B cell (primary cell): ENCODE data around the gene DAB2IP. TPM values are rescaled to one million over a fixed set of nuclear protein-coding genes. Genes with fewer than 3 reads are reported as not detected.

ENCODE experiments used
- ATAC-seq: fragments of 200-7000 bp; cut with Tn5 transposase; one replicate; pipeline ENCODE4 v1.10.0; 2021; ENCODE audit warnings: low read depth, mild to moderate bottlenecking, moderate number of reproducible peaks, moderate library complexity
- CTCF ChIA-PET: fragments of 350-600 bp; sonication (Branson Sonifier 250); formaldehyde crosslinking; loops from one replicate; lab custom pipeline; 2021; ENCODE audit warnings: antibody characterized with exemption, inconsistent platforms; lab: Charles Lee
- POLR2A ChIA-PET: fragments of 350-600 bp; sonication (Branson Sonifier 250); formaldehyde crosslinking; loops from one replicate; lab custom pipeline; 2021; ENCODE audit warnings: antibody characterized with exemption; lab: Charles Lee
- DNase-seq: peaks from one replicate; pipeline ENCODE4 v3.0.0; 2013
- H2AFZ ChIP-seq: 2 replicates; pipeline ENCODE4 v1.6.1; 2012; ENCODE audit warnings: mild to moderate bottlenecking, low read depth, low read length; ENCODE audit not compliant: insufficient read depth, poor library complexity, severe bottlenecking
- H3K27ac ChIP-seq, 2 donors: 1 replicate in 1 of 2; 2 replicates in 1 of 2; pipeline ENCODE4 v1.5.1; 2012 to 2013; ENCODE audit warnings: low read length in 2 of 2, mild to moderate bottlenecking in 2 of 2, moderate library complexity in 1 of 2
- H3K27me3 ChIP-seq, 4 experiments: fragments of 200-600 bp in 1 of 4; sonication (generic) in 1 of 4; replicated peaks in 1 of 4; 1 replicate in 2 of 4; 2 replicates in 2 of 4; pipeline versions ENCODE4 v1.6.1 to v1.7.0; 2013 to 2016; ENCODE audit warnings: low read length in 3 of 4, mild to moderate bottlenecking in 2 of 4, mixed read lengths in 1 of 4, moderate library complexity in 1 of 4; ENCODE audit not compliant: insufficient read depth in 4 of 4, control insufficient read depth in 3 of 4; ENCODE audit errors: control extremely low read depth in 1 of 4
- H3K36me3 ChIP-seq, 2 experiments: replicated peaks in 1 of 2; 1 replicate in 1 of 2; 2 replicates in 1 of 2; pipeline versions ENCODE4 v1.6.1 to v1.7.1; 2013; ENCODE audit warnings: low read length in 1 of 2; ENCODE audit not compliant: insufficient read depth in 2 of 2, control insufficient read depth in 1 of 2; ENCODE audit errors: control extremely low read depth in 1 of 2, extremely low read depth in 1 of 2
- H3K4me1 ChIP-seq, 2 donors: fragments of 200-600 bp in 1 of 2; sonication (generic) in 1 of 2; 1 replicate in 1 of 2; 2 replicates in 1 of 2; pipeline versions ENCODE4 v1.5.1 to v1.6.1; 2013 to 2017; ENCODE audit warnings: low read length in 2 of 2; ENCODE audit not compliant: control insufficient read depth in 2 of 2, insufficient read depth in 2 of 2
- H3K4me2 ChIP-seq: replicated peaks from 2 replicates; pipeline ENCODE3; 2012; ENCODE audit warnings: mild to moderate bottlenecking, low read depth, low read length; ENCODE audit not compliant: poor library complexity, severe bottlenecking
- H3K4me3 ChIP-seq, 5 experiments: fragments of 200-600 bp in 1 of 5; sonication (generic) in 1 of 5; 1 replicate in 3 of 5; 2 replicates in 2 of 5; pipeline versions ENCODE4 v1.5.1 to v1.7.0; 2011 to 2016; ENCODE audit warnings: low read length in 4 of 5, mild to moderate bottlenecking in 4 of 5, low read depth in 2 of 5, control low read depth in 1 of 5, moderate library complexity in 1 of 5; ENCODE audit not compliant: insufficient read depth in 1 of 5; ENCODE audit errors: control extremely low read depth in 1 of 5, extremely low read depth in 1 of 5
- H3K79me2 ChIP-seq: fragments of 200-600 bp; sonication (generic); one replicate; pipeline ENCODE4 v1.6.0; 2016; ENCODE audit warnings: low read length; ENCODE audit not compliant: control insufficient read depth, insufficient read depth
- H3K9ac ChIP-seq: fragments of 200-600 bp; sonication (generic); 2 replicates; pipeline ENCODE4 v1.6.1; 2017; ENCODE audit warnings: mild to moderate bottlenecking, low read length, moderate library complexity
- H3K9me3 ChIP-seq, 3 donors: one replicate each; pipeline versions ENCODE4 v1.6.1 to v1.7.1; 2013; ENCODE audit warnings: low read length in 2 of 3; ENCODE audit not compliant: control insufficient read depth in 2 of 3, insufficient read depth in 1 of 3; ENCODE audit errors: control extremely low read depth in 1 of 3
- H4K20me1 ChIP-seq: 2 replicates; pipeline ENCODE4 v1.6.0; 2012; ENCODE audit warnings: mild to moderate bottlenecking, low read length; ENCODE audit not compliant: insufficient read depth, control insufficient read depth, poor library complexity, severe bottlenecking
- H3K27ac Mint-ChIP-seq: one replicate; pipeline ENCODE4 v1.8.0; 2021; ENCODE audit warnings: mixed read lengths
- H3K27me3 Mint-ChIP-seq: one replicate; pipeline ENCODE4 v1.8.0; 2021; ENCODE audit warnings: mixed read lengths
- H3K4me1 Mint-ChIP-seq: one replicate; pipeline ENCODE4 v1.8.0; 2021; ENCODE audit warnings: mixed read lengths
- H3K4me3 Mint-ChIP-seq: one replicate; pipeline ENCODE4 v1.8.0; 2021; ENCODE audit warnings: mixed read lengths
- H3K9me3 Mint-ChIP-seq: one replicate; pipeline ENCODE4 v1.8.0; 2022; ENCODE audit warnings: mixed read lengths; ENCODE audit not compliant: insufficient read depth
- CTCF ChIP-seq: fragments of 200-600 bp; IDR thresholded peaks from one replicate; pipeline ENCODE4 v1.8.0; 2022; ENCODE audit warnings: antibody characterized with exemption, mild to moderate bottlenecking
- EZH2 ChIP-seq: IDR thresholded peaks from 2 replicates; pipeline ENCODE4 v1.6.1; 2012; ENCODE audit warnings: borderline replicate concordance, low read depth, mild to moderate bottlenecking, moderate library complexity, low read length; ENCODE audit not compliant: insufficient read depth, poor library complexity, severe bottlenecking
- WGBS: methylation state at CpG from one replicate; pipeline ENCODE4 v1.1.5; 2013; ENCODE audit warnings: missing lambda C conversion rate; ENCODE audit not compliant: insufficient coverage; 5-methylcytosine and 5-hydroxymethylcytosine counted together
- intact Hi-C: fragments of 100-400 bp; cut with micrococcal nuclease; formaldehyde crosslinking; loops from one replicate; pipeline ENCODE4 v1.10.0; 2022
- polyA plus RNA-seq: library from polyadenylated mRNA; depleted of rRNA; stranded (reverse); fragments of >200 nt; gene quantifications from 2 replicates; pipeline ENCODE4 v1.2.3, GENCODE V29; 2012
- total RNA-seq, 2 donors: library from RNA; stranded (reverse); fragments of 120-200 nt in 1 of 2; gene quantifications; 1 replicate in 1 of 2; 2 replicates in 1 of 2; pipeline versions ENCODE4 v1.2.3 to v1.2.4, GENCODE V29; 2013 to 2022

DAB2IP gene
- total and polyA plus RNA-seq, 2 donors (not counting 1 experiment from before 2014, with no cell fraction given), result 1.1 to 3.9 TPM

DNA sequence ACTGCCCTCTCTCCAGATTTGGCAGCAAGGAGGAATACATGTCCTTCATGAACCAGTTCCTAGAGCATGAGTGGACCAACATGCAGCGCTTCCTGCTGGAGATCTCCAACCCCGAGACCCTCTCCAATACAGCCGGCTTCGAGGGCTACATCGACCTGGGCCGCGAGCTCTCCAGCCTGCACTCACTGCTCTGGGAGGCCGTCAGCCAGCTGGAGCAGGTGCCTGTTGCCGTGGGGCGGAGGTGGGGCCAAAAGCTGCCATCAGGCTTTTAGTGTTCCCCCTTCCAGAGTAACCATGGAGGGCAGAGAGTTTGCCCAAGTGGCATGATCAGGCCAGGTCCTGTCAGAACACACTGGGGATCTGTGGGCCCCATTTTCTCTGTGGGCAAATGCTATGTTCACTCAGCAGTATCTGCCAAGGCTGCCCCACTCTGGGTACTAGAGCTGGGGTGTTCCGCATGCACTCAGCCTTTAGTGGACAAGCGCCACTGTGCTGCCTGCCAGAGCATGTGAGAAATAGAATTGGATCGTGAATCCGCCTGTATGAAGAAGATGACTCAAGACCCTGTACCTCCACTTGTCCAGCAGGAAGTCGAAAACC lies 117.1 kb downstream of the DAB2IP start:
- 93% methylated on average over 15 of the region's 15 CpGs for WGBS
- Histone ChIP-seq H3K27ac (no peak overlapping the region), H3K9me3 (no peaks in the 10 kb centered on the region), H3K4me3 (no peak overlapping the region), H3K4me2 (no peak overlapping the region), H3K27me3 (no peaks in the 10 kb centered on the region), H3K36me3 (no peaks in the 10 kb centered on the region), H3K79me2 (no peaks in the 10 kb centered on the region), H2AFZ (no peak overlapping the region), H3K9ac (no peak overlapping the region), H3K4me1 (no peaks in the 10 kb centered on the region), H4K20me1 (no peaks in the 10 kb centered on the region)
- TF ChIP-seq EZH2, result no peak
- TF ChIP-seq CTCF, result no peak
- H3K27me3 Mint-ChIP-seq, result no peaks in the 10 kb centered on the region
- peaks cover 3% of the 10 kb centered on the region for H3K4me1 Mint-ChIP-seq
- H3K4me3 Mint-ChIP-seq, result no peak overlapping the region
- CTCF ChIA-PET, result no interaction called here
- H3K9me3 Mint-ChIP-seq, result no peaks in the 10 kb centered on the region
- ATAC-seq, result no peak
- intact Hi-C loops, result no loop called here
- POLR2A ChIA-PET, result no interaction called here
- DNase-seq, result no peak
- no peak overlapping the region for H3K27ac Mint-ChIP-seq

DNA sequence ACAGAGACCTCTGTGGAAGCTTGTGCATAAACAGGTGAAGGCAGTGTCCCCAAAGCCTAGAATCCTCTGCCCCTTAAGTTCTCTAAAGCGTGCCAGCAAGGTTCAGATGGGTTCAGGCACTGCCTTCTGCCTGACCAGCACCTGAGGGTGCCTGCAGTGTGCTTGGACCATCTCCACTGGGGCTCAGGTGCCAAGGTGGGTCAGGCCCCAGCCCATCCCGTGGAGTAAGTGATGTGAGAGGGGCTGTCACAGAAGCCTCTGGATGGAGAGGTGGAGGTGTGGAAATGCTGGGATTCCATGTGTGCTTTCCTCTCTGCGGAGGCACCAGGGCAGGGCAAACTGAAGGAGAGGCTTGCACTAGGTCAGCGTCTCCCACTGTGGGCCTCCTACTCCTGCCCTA lies 118.5 kb downstream of the DAB2IP start:
- H3K4me1 Mint-ChIP-seq, result peaks cover 3% of the 10 kb centered on the region
- 85% methylated on average over 3 of the region's 4 CpGs for WGBS
- POLR2A ChIA-PET, result no interaction called here

More for the DNA sequence above, 118.5 kb downstream of the DAB2IP start:
- Mint-ChIP-seq H3K9me3 (no peaks in the 10 kb centered on the region), H3K27ac (no peak overlapping the region), H3K27me3 (no peaks in the 10 kb centered on the region), H3K4me3 (no peak overlapping the region)
- no peaks in the 10 kb centered on the region for H3K27me3 ChIP-seq
- ATAC-seq, result no peak
- H3K36me3 ChIP-seq, result no peaks in the 10 kb centered on the region
- H3K4me1 ChIP-seq, result no peaks in the 10 kb centered on the region
- H4K20me1 ChIP-seq, result no peaks in the 10 kb centered on the region
- no peak overlapping the region for H3K4me2 ChIP-seq
- H2AFZ ChIP-seq, result no peak overlapping the region
- H3K4me3 ChIP-seq, result no peak overlapping the region
- TF ChIP-seq CTCF (no peak), EZH2 (no peak)
- H3K9ac ChIP-seq, result no peak overlapping the region
- DNase-seq, result no peak
- no peaks in the 10 kb centered on the region for H3K79me2 ChIP-seq
- intact Hi-C loops, result no loop called here
- H3K9me3 ChIP-seq, result no peaks in the 10 kb centered on the region
- CTCF ChIA-PET, result no interaction called here
- H3K27ac ChIP-seq, result no peak overlapping the region
